Loucy (cell line): ENCODE measurements around the gene LCE4A.
"Not testable (repeated sequence)": the region's sequence is repeated elsewhere in the genome, so short reads cannot be mapped to it uniquely, and the experiment has no call there.

Experiments used
- H2AFZ ChIP-seq: fragments of 200-600 bp; sonication (generic); 2 replicates; pipeline ENCODE4 v1.6.0; 2016; ENCODE audit warnings: antibody characterized with exemption, mild to moderate bottlenecking, low read length, moderate library complexity
- H3F3A ChIP-seq: fragments of 200-600 bp; 2 replicates; pipeline ENCODE4 v1.6.0; 2016; ENCODE audit warnings: antibody characterized with exemption, low read depth, mild to moderate bottlenecking
- H3K27me3 ChIP-seq: fragments of 200-600 bp; sonication (generic); 2 replicates; pipeline ENCODE4 v1.6.1; 2014; ENCODE audit warnings: low read length, mild to moderate bottlenecking; ENCODE audit not compliant: insufficient read depth, poor library complexity, severe bottlenecking
- H3K36me3 ChIP-seq: fragments of 200-600 bp; sonication (generic); 2 replicates; pipeline ENCODE4 v1.6.1; 2016; ENCODE audit warnings: low read length; ENCODE audit not compliant: insufficient read depth
- H3K4me1 ChIP-seq: fragments of 200-600 bp; sonication (generic); 2 replicates; pipeline ENCODE4 v1.5.1; 2014; ENCODE audit warnings: low read length, mild to moderate bottlenecking; ENCODE audit not compliant: insufficient read depth, poor library complexity, severe bottlenecking
- H3K4me2 ChIP-seq: fragments of 200-600 bp; sonication (generic); 2 replicates; pipeline ENCODE4 v1.6.0; 2014; ENCODE audit warnings: antibody characterized with exemption, low read length, low read depth, mild to moderate bottlenecking; ENCODE audit not compliant: poor library complexity, severe bottlenecking
- H3K4me3 ChIP-seq: fragments of 200-600 bp; sonication (generic); 2 replicates; pipeline ENCODE4 v1.5.1; 2014; ENCODE audit warnings: low read length, mild to moderate bottlenecking, mixed read lengths; ENCODE audit not compliant: poor library complexity, severe bottlenecking
- H3K79me2 ChIP-seq: fragments of 200-600 bp; sonication (generic); 2 replicates; pipeline ENCODE4 v1.6.1; 2014; ENCODE audit warnings: low read length; ENCODE audit not compliant: insufficient read depth
- H3K9ac ChIP-seq: fragments of 200-600 bp; sonication (generic); 2 replicates; pipeline ENCODE4 v1.6.0; 2014; ENCODE audit warnings: mild to moderate bottlenecking, low read depth, low read length, moderate library complexity; ENCODE audit not compliant: poor library complexity, severe bottlenecking
- H3K9me2 ChIP-seq: fragments of 200-600 bp; sonication (generic); replicated peaks from 2 replicates; pipeline ENCODE4 v1.6.1; 2016; ENCODE audit warnings: low read depth, low read length, mixed read lengths
- H3K9me3 ChIP-seq: fragments of 200-600 bp; sonication (generic); 2 replicates; pipeline ENCODE4 v1.6.1; 2014; ENCODE audit warnings: mild to moderate bottlenecking, antibody characterized with exemption, low read length, low read depth; ENCODE audit not compliant: insufficient read depth
- H4K20me1 ChIP-seq: fragments of 200-600 bp; sonication (generic); 2 replicates; pipeline ENCODE4 v1.6.0; 2014; ENCODE audit warnings: antibody characterized with exemption, low read length, mild to moderate bottlenecking; ENCODE audit not compliant: insufficient read depth, poor library complexity, severe bottlenecking
- CTCF ChIP-seq: fragments of 200-600 bp; sonication (generic); conservative IDR thresholded peaks from 2 replicates; pipeline ENCODE4 v1.5.1; 2014; ENCODE audit warnings: mild to moderate bottlenecking, antibody characterized with exemption, low read length
- EZH2phosphoT487 ChIP-seq: fragments of 200-600 bp; IDR thresholded peaks from 2 replicates; pipeline ENCODE4 v1.6.1; 2018; ENCODE audit warnings: antibody characterized with exemption, mild to moderate bottlenecking, moderate library complexity, borderline replicate concordance

The LCE4A gene

GRCh38 chr1:152681616-152682015, 26.3 kb upstream of the LCE4A start:
- H3K9me3 ChIP-seq, result no peaks in the 10 kb centered on the region
- H3K4me2 ChIP-seq, result no peak overlapping the region
- no peaks in the 10 kb centered on the region for H3K79me2 ChIP-seq
- no peak overlapping the region for H3K9ac ChIP-seq
- no peaks in the 10 kb centered on the region for H3K9me2 ChIP-seq
- no peak overlapping the region for H2AFZ ChIP-seq
- H3K27me3 ChIP-seq, result no peaks in the 10 kb centered on the region
- H3K36me3 ChIP-seq, result no peaks in the 10 kb centered on the region
- no peak for TF ChIP-seq EZH2phosphoT487
- no peak for TF ChIP-seq CTCF
- no peak overlapping the region for H3K4me3 ChIP-seq
- H4K20me1 ChIP-seq, result no peaks in the 10 kb centered on the region
- no peaks in the 10 kb centered on the region for H3K4me1 ChIP-seq
- no peaks in the 10 kb centered on the region for H3F3A ChIP-seq

GRCh38 chr1:152683846-152684245, 24.1 kb upstream of the LCE4A start:
- Histone ChIP-seq H2AFZ (no peak overlapping the region), H3F3A (no peaks in the 10 kb centered on the region), H3K9ac (no peak overlapping the region), H3K4me2 (no peak overlapping the region), H3K79me2 (no peaks in the 10 kb centered on the region), H3K4me3 (no peak overlapping the region), H3K36me3 (no peaks in the 10 kb centered on the region), H3K9me3 (no peaks in the 10 kb centered on the region), H4K20me1 (no peaks in the 10 kb centered on the region), H3K4me1 (no peaks in the 10 kb centered on the region), H3K9me2 (no peaks in the 10 kb centered on the region), H3K27me3 (no peaks in the 10 kb centered on the region)
- no peak for TF ChIP-seq EZH2phosphoT487
- TF ChIP-seq CTCF, result no peak

GRCh38 chr1:152685823-152686222, 22.1 kb upstream of the LCE4A start, which contains the start of gene LCE2B:
Gene LCE2B (plus strand): TSS chr1:152686123. CDS start chr1:152686844, 721 bp downstream.
- H3K9me3 ChIP-seq, H4K20me1 ChIP-seq, H3F3A ChIP-seq, H3K36me3 ChIP-seq, H3K27me3 ChIP-seq, H3K9ac ChIP-seq, H3K4me3 ChIP-seq, H2AFZ ChIP-seq, H3K4me1 ChIP-seq, H3K9me2 ChIP-seq, H3K4me2 ChIP-seq, H3K79me2 ChIP-seq: not testable (repeated sequence)
